Activated T-helper 9 cell treated with anti-CD3 and anti-CD28 coated beads, Interleukin-2, amount 50 U/mL, for 16 hours (primary cell): ENCODE measurements around the gene HOXB3.
"Not testable (repeated sequence)": the region's sequence is repeated elsewhere in the genome, so short reads cannot be mapped to it uniquely, and the experiment has no call there.

Source experiments
- DNase-seq: peaks from one replicate; pipeline ENCODE4 v3.0.0-alpha.2; 2020; ENCODE audit warnings: low read depth

The HOXB3 gene

GRCh38 chr17:48526608-48527546 is 63.2 kb downstream of the HOXB3 start:
- no peak for DNase-seq

DNA sequence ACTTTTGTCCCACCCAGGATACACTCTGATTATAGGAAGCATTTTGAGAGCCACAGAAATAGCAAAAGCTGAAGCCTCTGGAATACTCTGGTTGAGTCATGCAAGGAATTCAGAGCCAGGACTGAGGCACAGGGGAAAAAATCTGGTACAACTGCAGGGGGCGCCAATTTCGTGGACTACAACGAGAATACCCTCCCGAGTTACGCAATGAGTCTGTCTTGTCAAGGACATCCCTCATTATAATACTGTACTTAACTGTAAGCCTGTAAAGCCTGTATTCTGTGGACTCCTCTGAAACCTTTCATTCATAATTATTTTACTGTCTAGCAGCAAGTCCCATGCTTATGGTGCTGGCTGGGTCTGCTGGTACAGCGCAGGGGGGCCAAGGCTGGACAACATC is 67.0 kb downstream of the HOXB3 start:
- no peak for DNase-seq

- no peak for DNase-seq
These were observed 67.9 kb downstream of the HOXB3 start for GRCh38 chr17:48522031-48522653.

- DNase-seq = no peak
These were observed 69.4 kb downstream of the HOXB3 start for GRCh38 chr17:48520631-48521079.

DNA sequence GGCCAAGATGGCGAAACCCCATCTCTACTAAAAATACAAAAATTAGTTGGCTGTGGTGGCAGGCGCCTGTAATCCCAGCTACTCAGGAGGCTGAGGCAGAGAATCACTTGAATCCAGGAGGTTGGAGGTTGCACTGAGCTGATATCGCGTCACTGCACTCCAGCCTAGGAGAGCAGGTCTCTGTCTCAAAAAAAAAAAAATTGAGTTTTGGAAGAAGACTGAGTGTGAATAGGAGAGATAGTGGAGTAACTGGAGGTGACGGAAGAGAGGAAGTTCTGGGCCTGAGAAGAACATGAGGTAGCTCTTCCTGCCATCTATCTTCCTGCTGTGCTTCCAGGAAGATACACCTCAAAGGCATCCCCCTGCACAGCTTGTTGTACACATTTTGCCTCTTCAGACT is 70.6 kb downstream of the HOXB3 start:
- no peak for DNase-seq

- no peak for DNase-seq
These were observed 72.6 kb downstream of the HOXB3 start for GRCh38 chr17:48517478-48517877.

DNA sequence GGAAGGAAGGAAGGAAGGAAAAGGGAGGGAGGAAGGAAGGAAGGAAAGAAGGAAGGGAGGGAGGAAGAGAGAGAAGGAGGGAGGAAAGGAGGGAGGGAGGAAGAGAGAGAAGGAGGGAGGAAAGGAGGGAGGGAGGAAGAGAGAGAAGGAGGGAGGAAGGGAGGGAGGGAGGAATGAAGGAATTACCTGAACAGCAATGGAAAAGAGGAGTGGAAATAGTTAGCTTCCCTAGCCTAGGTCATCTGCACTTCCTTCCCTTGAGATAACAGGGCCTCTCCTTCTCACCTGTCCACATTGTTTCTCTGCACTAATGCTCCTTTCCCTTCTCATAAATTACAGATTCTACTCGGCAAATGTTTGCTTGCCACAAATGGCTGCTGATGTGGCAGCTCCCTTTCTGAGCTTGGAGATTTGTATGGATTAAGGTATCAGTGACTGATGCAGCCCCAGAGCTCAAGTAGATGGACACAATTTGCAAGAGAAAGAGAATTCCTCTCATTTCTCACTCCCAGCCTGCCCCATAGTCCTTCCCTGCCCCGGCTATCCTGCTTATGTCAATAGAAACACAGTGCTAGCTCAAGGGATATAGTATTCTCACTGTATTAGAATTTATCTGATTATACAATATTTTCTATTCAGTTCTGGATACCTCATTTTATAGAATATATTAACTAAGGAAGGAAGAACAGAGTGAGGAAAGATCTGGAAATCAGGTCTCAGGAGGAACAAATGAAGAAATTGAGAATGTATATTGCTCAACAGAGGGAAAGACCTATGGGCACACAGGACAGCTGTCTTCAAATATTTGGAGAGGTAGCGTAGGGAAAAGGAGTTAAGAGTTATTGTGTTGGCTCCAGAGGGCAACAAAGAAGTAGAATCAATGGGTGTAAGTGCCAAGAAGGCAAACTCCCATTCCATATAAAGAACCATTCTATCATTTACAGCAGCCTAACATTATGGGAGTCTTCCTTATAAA is 73.8 kb downstream of the HOXB3 start:
- DNase-seq = no peak

GRCh38 chr17:48514477-48514876 is 75.6 kb downstream of the HOXB3 start:
- no peak for DNase-seq

- no peak for DNase-seq
These were observed 76.2 kb downstream of the HOXB3 start for GRCh38 chr17:48513666-48514455.

DNA sequence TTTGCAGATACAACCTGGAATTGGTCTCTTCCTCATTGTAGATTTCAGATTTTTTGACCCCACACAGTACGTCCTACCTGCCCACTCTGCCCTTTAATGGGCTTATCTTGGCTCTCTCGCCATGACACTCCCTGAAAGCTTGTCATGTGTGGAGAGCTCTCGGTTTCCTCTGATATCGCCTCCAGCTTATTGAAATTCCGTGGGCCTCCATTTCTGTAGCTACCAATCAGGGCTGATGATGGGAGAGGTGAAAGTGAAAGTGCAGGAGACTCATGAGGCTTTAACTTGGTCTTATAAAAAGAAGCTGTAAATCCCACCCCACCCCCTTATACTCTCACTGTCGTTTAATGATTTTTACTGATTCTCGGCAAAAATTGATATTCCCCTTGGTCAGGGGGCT is 76.9 kb downstream of the HOXB3 start:
- no peak for DNase-seq

DNA sequence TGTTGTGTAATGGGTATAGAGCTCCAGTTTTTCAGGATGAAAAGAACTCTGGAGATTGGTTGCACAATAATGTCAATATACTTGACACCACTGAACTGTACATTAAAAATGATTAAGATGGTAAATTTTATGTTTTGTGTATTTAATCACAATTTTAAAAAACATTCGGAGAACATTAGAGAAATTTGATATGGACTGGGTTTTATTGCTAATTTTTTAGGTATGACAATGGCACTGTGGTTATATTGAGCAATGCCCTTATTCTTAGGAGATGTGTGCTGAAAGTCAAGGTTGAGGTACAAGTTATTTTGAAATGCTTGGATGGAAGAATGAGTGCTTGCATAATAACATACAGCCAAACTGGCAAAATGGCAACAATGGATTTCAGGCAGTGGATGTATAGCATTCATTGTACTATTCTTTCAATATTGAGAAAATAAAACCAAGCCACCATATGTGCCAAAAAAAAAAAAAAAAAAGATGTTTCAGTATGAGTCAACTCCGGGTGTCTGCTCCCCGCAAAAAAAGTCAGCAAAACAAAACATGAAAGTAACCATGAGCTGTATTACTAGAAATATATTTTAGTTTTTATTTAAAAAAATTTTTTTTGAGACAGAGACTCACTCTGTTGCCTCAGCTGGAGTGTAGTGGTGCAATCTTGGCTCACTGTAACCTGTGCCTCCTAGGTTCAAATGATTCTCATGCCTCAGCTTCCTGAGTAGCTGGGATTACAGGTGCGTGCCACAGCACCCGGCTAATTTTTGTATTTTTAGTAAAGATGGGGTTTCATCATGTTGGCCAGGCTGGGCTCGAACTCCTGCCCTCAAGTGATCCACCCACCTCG is 79.1 kb downstream of the HOXB3 start:
- DNase-seq = no peak

DNA sequence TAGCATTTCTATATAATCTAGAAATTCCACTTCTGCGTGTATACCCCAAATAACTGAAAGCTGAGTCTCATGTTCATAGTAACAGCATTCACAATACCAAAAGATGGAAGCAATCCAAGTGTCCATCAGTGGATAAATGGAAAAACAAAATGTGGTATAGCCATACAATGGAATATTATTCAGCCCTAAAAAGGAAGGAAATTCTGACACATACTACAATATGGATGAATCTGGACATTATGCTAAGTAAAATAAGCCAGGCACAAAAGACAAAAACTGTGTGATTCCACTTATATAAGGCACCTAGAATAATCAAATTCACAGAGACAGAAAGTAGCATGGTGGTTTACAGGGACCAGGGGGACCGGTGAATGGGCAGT is 79.7 kb downstream of the HOXB3 start:
- no peak for DNase-seq

DNA sequence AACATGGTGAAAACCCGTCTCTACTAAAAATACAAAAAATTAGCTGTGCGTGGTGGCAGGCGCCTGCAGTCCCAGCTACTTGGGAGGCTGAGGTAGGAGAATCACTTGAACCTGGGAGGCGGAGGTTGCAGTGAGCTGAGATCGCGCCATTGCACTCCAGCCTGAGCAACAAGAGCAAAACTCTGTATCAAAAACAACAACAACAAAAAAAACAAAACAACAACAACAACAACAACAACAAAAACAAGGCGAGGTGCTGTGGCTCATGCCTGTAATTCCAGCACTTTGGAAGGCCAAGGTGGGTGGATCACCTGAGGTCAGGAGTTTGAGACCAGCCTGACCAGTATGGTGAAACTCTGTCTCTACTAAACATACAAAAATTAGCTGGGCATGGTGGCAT is 80.3 kb downstream of the HOXB3 start:
- DNase-seq = not testable (repeated sequence)

GRCh38 chr17:48506246-48506645 is 83.8 kb downstream of the HOXB3 start:
- DNase-seq = no peak

GRCh38 chr17:48505788-48506187 is 84.3 kb downstream of the HOXB3 start:
- DNase-seq = no peak

DNA sequence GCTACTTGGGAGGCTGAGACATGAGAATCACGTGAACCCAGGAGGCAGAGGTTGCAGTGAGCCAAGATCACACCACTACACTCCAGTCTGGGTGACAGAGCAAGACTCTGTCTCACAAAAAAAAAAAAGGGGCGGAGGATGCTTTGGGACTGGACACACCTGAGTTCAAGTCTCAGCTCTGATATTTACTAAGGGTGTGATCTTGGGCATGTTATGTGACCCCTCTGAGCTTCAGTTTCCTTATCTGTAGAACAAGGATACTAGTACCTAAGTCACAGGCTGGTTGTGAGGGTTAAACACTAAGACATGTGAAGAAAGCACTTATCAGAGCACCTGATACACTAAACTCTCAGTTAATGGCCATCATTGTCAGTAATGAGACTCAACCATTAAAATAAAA is 85.1 kb downstream of the HOXB3 start:
- no peak for DNase-seq

GRCh38 chr17:48503747-48504146 is 86.3 kb downstream of the HOXB3 start:
- DNase-seq = no peak

DNA sequence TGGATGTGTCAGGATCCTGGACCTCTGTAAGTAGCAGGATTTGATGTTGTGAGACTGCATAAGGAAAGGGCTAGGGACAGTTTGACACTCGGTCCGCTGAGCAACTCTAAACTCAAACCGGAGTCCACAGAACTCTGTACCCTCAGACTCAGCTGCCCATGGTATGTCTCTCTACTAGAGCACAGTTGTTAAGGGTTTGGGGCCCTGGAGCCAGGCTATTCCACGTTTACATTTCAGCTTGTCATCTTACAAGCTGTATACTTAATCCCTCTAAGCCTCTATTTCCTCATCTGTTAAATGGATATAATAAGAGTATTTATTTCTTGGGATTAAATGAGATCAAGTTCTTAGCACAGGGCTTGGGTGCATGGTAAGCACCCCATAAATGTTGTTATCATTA is 87.1 kb downstream of the HOXB3 start:
- DNase-seq = no peak

DNA sequence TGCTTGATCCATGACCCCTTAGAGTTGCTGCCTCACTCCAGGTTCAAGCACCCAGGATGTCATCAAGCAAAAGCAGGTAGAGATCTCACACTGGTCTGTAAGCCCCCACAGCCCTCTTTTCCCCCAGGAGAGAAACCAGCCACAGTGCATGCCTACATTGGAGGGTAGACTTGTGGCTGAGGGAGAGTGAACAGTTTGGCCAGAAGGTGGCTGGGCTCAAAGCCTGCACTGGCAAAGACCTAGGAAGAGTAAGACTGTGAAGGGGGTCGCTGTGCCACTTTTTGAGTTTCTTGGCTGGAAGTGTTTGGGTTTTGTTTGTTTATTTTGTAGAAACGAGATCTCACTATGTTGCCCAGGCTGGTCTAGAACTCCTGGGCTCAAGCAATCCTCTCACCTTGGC is 87.7 kb downstream of the HOXB3 start:
- DNase-seq = no peak
